Kidney (tissue), 14 donors: ENCODE results near the gene RBMS3. TPM values are rescaled to one million over a fixed set of nuclear protein-coding genes. Genes with fewer than 3 reads are reported as not detected.

Source experiments
- DNase-seq, 5 donors: peaks; one replicate each; pipeline ENCODE4 v3.0.0-alpha.2; 2013 to 2020
- FAIRE-seq: peaks from 2 replicates; lab custom pipeline; 2012; peaks lifted over from hg19 to GRCh38; lab: Jason Lieb, UNC
- H3K27ac ChIP-seq, 2 donors: one replicate each; pipeline ENCODE4 v1.7.0; 2013; ENCODE audit warnings: low read depth in 2 of 2, low read length in 2 of 2, inconsistent platforms in 1 of 2
- H3K27me3 ChIP-seq: one replicate; pipeline ENCODE4 v1.7.1; 2013; ENCODE audit warnings: low read length, inconsistent platforms; ENCODE audit not compliant: control insufficient read depth, insufficient read depth
- H3K36me3 ChIP-seq, 3 donors: one replicate each; pipeline versions ENCODE4 v1.7.0 to v1.7.1; 2013; ENCODE audit warnings: low read length in 3 of 3, control low read depth in 1 of 3, inconsistent platforms in 1 of 3; ENCODE audit not compliant: insufficient read depth in 3 of 3, control insufficient read depth in 2 of 3
- H3K4me1 ChIP-seq, 3 donors: one replicate each; pipeline versions ENCODE4 v1.7.0 to v1.7.1; 2013; ENCODE audit warnings: low read length in 3 of 3, inconsistent platforms in 1 of 3, low read depth in 1 of 3; ENCODE audit not compliant: control insufficient read depth in 2 of 3, insufficient read depth in 2 of 3
- H3K4me3 ChIP-seq, 3 donors: one replicate each; pipeline versions ENCODE4 v1.7.0 to v1.8.1; 2013; ENCODE audit warnings: low read length in 3 of 3, control low read depth in 1 of 3, inconsistent platforms in 1 of 3
- H3K9ac ChIP-seq, 3 donors: one replicate each; pipeline versions ENCODE4 v1.7.0 to v1.7.1; 2013; ENCODE audit warnings: low read length in 3 of 3, control low read depth in 1 of 3, inconsistent platforms in 1 of 3
- H3K9me3 ChIP-seq, 3 donors: one replicate each; pipeline versions ENCODE4 v1.7.0 to v1.7.1; 2013; ENCODE audit warnings: low read length in 3 of 3, control low read depth in 1 of 3, inconsistent platforms in 1 of 3; ENCODE audit not compliant: control insufficient read depth in 2 of 3, insufficient read depth in 1 of 3
- intact Hi-C: fragments of 100-400 bp; cut with DNase I; formaldehyde crosslinking; loops from one replicate; pipeline ENCODE4 v1.11.1; 2022
- polyA plus RNA-seq: library from polyadenylated mRNA; stranded (reverse); fragments of 350-450 nt; fragmentation: Illumina TruSeq; extraction: RNeasy Lipid Tissue Mini Kit (QIAGEN cat#74804); gene quantifications from one replicate; pipeline ENCODE4 v1.2.3, GENCODE V29; 2014; ENCODE audit warnings: low read depth, low replicate concordance; ENCODE audit not compliant: insufficient read depth
- total RNA-seq: library from RNA; stranded (reverse); fragmentation: NEBNext Ultra II Directional; extraction: Animal tissue kit (Norgen Biotek cat#: 25700); gene quantifications from one replicate; pipeline ENCODE4 v1.2.1, GENCODE V29; 2021
- TF ChIP-seq, protein P1 (sequence below): IDR thresholded peaks from 3 replicates; pipeline ENCODE4 v1.5.1; 2012; ENCODE audit warnings: mild to moderate bottlenecking, moderate library complexity, borderline replicate concordance; ENCODE audit not compliant: insufficient read depth; ENCODE audit errors: extremely low read depth
- donor health status: control.
- donor health status: control.
- donor health status: control.
- donor health status: control.
- donor health status: control.
- donor health status: DM: yes; HTN: yes; CAD: no.
- donor health status: Normal renal cell carcinoma (clear cell type).

RBMS3 gene
- total and polyA plus RNA-seq, 2 donors from 2014 or later = 3.2 to 48.8 TPM

GRCh38 chr3:29497282-29497681, 216.4 kb downstream of the RBMS3 start:
- no peaks in the 10 kb centered on the region for H3K36me3 ChIP-seq
- intact Hi-C loops = no loop called here
- no peaks in the 10 kb centered on the region for H3K4me1 ChIP-seq
- no peaks in the 10 kb centered on the region for H3K27me3 ChIP-seq
- no peak overlapping the region for H3K27ac ChIP-seq
- DNase-seq (no peak), FAIRE-seq (no peak)
- no peak overlapping the region for H3K4me3 ChIP-seq
- H3K9me3 ChIP-seq = no peaks in the 10 kb centered on the region
- TF ChIP-seq, protein P1, sequence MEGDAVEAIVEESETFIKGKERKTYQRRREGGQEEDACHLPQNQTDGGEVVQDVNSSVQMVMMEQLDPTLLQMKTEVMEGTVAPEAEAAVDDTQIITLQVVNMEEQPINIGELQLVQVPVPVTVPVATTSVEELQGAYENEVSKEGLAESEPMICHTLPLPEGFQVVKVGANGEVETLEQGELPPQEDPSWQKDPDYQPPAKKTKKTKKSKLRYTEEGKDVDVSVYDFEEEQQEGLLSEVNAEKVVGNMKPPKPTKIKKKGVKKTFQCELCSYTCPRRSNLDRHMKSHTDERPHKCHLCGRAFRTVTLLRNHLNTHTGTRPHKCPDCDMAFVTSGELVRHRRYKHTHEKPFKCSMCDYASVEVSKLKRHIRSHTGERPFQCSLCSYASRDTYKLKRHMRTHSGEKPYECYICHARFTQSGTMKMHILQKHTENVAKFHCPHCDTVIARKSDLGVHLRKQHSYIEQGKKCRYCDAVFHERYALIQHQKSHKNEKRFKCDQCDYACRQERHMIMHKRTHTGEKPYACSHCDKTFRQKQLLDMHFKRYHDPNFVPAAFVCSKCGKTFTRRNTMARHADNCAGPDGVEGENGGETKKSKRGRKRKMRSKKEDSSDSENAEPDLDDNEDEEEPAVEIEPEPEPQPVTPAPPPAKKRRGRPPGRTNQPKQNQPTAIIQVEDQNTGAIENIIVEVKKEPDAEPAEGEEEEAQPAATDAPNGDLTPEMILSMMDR = no peak
- H3K9ac ChIP-seq = no peak overlapping the region

DNA sequence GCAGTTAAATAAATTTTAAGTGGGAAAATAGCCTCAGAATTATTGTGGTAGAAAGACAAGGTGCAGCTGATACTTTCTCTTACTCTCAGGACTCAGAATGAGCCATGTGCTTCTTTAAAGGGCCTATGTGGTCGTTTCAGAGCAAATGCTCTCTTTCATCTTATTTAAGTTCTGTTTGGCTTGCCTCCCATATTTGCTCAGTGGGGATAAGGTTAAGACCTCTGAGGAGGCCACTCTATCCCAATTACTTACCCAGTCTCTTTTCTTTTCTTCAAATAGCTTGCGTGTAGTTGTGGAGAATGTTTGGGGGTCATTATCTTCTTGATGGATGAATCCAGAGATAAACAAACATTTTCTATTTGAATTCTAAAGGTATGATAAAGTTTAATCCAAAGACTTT, 221.9 kb downstream of the RBMS3 start:
- Histone ChIP-seq H3K9me3 (peaks cover 0 to 4% (median 0%) of the 10 kb centered on the region in 3 donors), H3K27ac (no peak overlapping the region), H3K4me1 (no peaks in the 10 kb centered on the region), H3K9ac (no peak overlapping the region), H3K4me3 (no peak overlapping the region), H3K27me3 (no peaks in the 10 kb centered on the region), H3K36me3 (no peaks in the 10 kb centered on the region)
- DNase-seq (no peak), FAIRE-seq (no peak)
- TF ChIP-seq, protein P1 = no peak
- intact Hi-C loops = no loop called here

- peaks cover 0 to 4% (median 0%) of the 10 kb centered on the region in 3 donors for H3K9me3 ChIP-seq
- no peak overlapping the region for H3K4me3 ChIP-seq
- no peak for DNase-seq
- intact Hi-C loops = no loop called here
- no peak for FAIRE-seq
- H3K36me3 ChIP-seq = no peaks in the 10 kb centered on the region
- no peak overlapping the region for H3K27ac ChIP-seq
- TF ChIP-seq, protein P1 = no peak
- no peak overlapping the region for H3K9ac ChIP-seq
- no peaks in the 10 kb centered on the region for H3K4me1 ChIP-seq
- H3K27me3 ChIP-seq = no peaks in the 10 kb centered on the region
Observed at GRCh38 chr3:29503314-29503713, 222.4 kb downstream of the RBMS3 start.

GRCh38 chr3:29503958-29504357, 223.1 kb downstream of the RBMS3 start:
- peaks cover 0 to 4% (median 0%) of the 10 kb centered on the region in 3 donors for H3K9me3 ChIP-seq
- FAIRE-seq (no peak), DNase-seq (no peak)
- no peaks in the 10 kb centered on the region for H3K36me3 ChIP-seq
- TF ChIP-seq, protein P1 = no peak
- no peaks in the 10 kb centered on the region for H3K4me1 ChIP-seq
- no peaks in the 10 kb centered on the region for H3K27me3 ChIP-seq
- no peak overlapping the region for H3K27ac ChIP-seq
- H3K9ac ChIP-seq = no peak overlapping the region
- no peak overlapping the region for H3K4me3 ChIP-seq
- intact Hi-C loops = no loop called here
